CD4-positive, alpha-beta memory T cell (primary cell): ENCODE data around the gene CD1C. TPM values are rescaled to one million over a fixed set of nuclear protein-coding genes. Genes with fewer than 3 reads are reported as not detected.
"Not testable (repeated sequence)": the region's sequence is repeated elsewhere in the genome, so short reads cannot be mapped to it uniquely, and the experiment has no call there.

ENCODE experiments used
- CTCF ChIA-PET: fragments of 350-600 bp; sonication (Branson Sonifier 250); formaldehyde crosslinking; loops from one replicate; lab custom pipeline; 2021; ENCODE audit warnings: inconsistent platforms; ENCODE audit not compliant: partially characterized antibody; lab: Charles Lee
- POLR2A ChIA-PET: fragments of 350-600 bp; sonication (Branson Sonifier 250); formaldehyde crosslinking; loops from one replicate; lab custom pipeline; 2021; ENCODE audit not compliant: partially characterized antibody; lab: Charles Lee
- DNase-seq, 5 donors: peaks; one replicate each; pipeline versions ENCODE4 v3.0.0 to v3.0.0-alpha.2; 2020 to 2022; ENCODE audit warnings: mixed read lengths in 1 of 5
- H3K27ac ChIP-seq: one replicate; pipeline ENCODE4 v1.7.0; 2013; ENCODE audit warnings: low read depth, low read length
- H3K27me3 ChIP-seq: 2 replicates; pipeline ENCODE4 v1.7.0; 2013; ENCODE audit warnings: mild to moderate bottlenecking, low read length, moderate library complexity; ENCODE audit not compliant: insufficient read depth
- H3K36me3 ChIP-seq: 2 replicates; pipeline ENCODE4 v1.7.0; 2013; ENCODE audit warnings: mild to moderate bottlenecking, low read length, moderate library complexity; ENCODE audit not compliant: insufficient read depth
- H3K4me1 ChIP-seq: 2 replicates; pipeline ENCODE4 v1.7.0; 2013; ENCODE audit warnings: mild to moderate bottlenecking, low read length, moderate library complexity; ENCODE audit not compliant: insufficient read depth
- H3K4me3 ChIP-seq, 2 donors: one replicate each; pipeline ENCODE4 v1.7.0; 2013; ENCODE audit warnings: low read length in 2 of 2, mild to moderate bottlenecking in 1 of 2
- H3K9me3 ChIP-seq, 2 donors: one replicate each; pipeline ENCODE4 v1.7.0; 2013; ENCODE audit warnings: low read length in 2 of 2, control low read depth in 1 of 2; ENCODE audit not compliant: control insufficient read depth in 1 of 2
- H3K27ac Mint-ChIP-seq, 7 donors: one replicate each; pipeline ENCODE4 v1.8.0; 2020 to 2021; ENCODE audit warnings: mixed read lengths in 7 of 7, mild to moderate bottlenecking in 6 of 7, inconsistent platforms in 3 of 7, moderate library complexity in 3 of 7
- H3K27me3 Mint-ChIP-seq, 2 donors: one replicate each; pipeline ENCODE4 v1.8.0; 2020 to 2021; ENCODE audit warnings: mixed read lengths in 2 of 2
- H3K36me3 Mint-ChIP-seq, 2 donors: one replicate each; pipeline ENCODE4 v1.8.0; 2020 to 2021; ENCODE audit warnings: mixed read lengths in 2 of 2, inconsistent platforms in 1 of 2, mild to moderate bottlenecking in 1 of 2
- H3K4me1 Mint-ChIP-seq, 4 donors: one replicate each; pipeline ENCODE4 v1.8.0; 2020 to 2021; ENCODE audit warnings: mixed read lengths in 4 of 4, mild to moderate bottlenecking in 1 of 4
- H3K4me3 Mint-ChIP-seq, 8 donors: one replicate each; pipeline ENCODE4 v1.8.0; 2020 to 2021; ENCODE audit warnings: mixed read lengths in 8 of 8, mild to moderate bottlenecking in 7 of 8, moderate library complexity in 6 of 8, inconsistent platforms in 3 of 8
- H3K9me3 Mint-ChIP-seq, 8 donors: one replicate each; pipeline ENCODE4 v1.8.0; 2020 to 2021; ENCODE audit warnings: mixed read lengths in 8 of 8, mild to moderate bottlenecking in 5 of 8, inconsistent platforms in 3 of 8, moderate library complexity in 1 of 8
- intact Hi-C: fragments of 100-400 bp; cut with micrococcal nuclease; formaldehyde crosslinking; loops from one replicate; pipeline ENCODE4 v1.15.1; 2023
- polyA plus RNA-seq, 2 donors: library from polyadenylated mRNA; unstranded; fragments of 300-500 nt; fragmentation: Illumina TruSeq; gene quantifications; one replicate each; pipeline ENCODE4 v1.2.3, GENCODE V29; 2021
- total RNA-seq, 2 experiments: library from RNA; stranded (reverse); gene quantifications; one replicate each; pipeline ENCODE4 v1.2.3, GENCODE V29; 2021

CD1C gene
- total and polyA plus RNA-seq, 4 experiments from 2014 or later, result 1.0 TPM; not detected in 3

DNA sequence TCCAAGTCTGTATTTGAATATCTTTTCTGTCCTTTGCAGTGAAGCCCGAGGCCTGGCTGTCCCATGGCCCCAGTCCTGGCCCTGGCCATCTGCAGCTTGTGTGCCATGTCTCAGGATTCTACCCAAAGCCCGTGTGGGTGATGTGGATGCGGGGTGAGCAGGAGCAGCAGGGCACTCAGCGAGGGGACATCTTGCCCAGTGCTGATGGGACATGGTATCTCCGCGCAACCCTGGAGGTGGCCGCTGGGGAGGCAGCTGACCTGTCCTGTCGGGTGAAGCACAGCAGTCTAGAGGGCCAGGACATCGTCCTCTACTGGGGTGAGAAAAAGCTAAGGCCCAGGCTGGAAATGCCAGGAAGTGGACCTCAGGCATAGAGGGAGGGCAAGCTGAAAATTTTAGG is 33.0 kb upstream of the CD1C start:
- H3K4me3 Mint-ChIP-seq, H3K9me3 Mint-ChIP-seq, intact Hi-C loops, CTCF ChIA-PET, H3K4me1 Mint-ChIP-seq, POLR2A ChIA-PET, H3K9me3 ChIP-seq, DNase-seq, H3K36me3 Mint-ChIP-seq, H3K4me1 ChIP-seq, H3K36me3 ChIP-seq, H3K27me3 ChIP-seq, H3K4me3 ChIP-seq, H3K27ac ChIP-seq, H3K27ac Mint-ChIP-seq: not testable (repeated sequence)
- H3K27me3 Mint-ChIP-seq, result peaks cover 3 to 19% of the 10 kb centered on the region in 2 donors

GRCh38 chr1:158257888-158258287 is 31.8 kb upstream of the CD1C start:
- H3K4me1 Mint-ChIP-seq, result no peaks in the 10 kb centered on the region
- Histone ChIP-seq H3K9me3 (no peaks in the 10 kb centered on the region), H3K27ac (no peak overlapping the region), H3K4me1 (no peaks in the 10 kb centered on the region), H3K36me3 (no peaks in the 10 kb centered on the region), H3K4me3 (no peak overlapping the region), H3K27me3 (peaks cover 6% of the 10 kb centered on the region)
- no peaks in the 10 kb centered on the region for H3K9me3 Mint-ChIP-seq
- no peak for DNase-seq
- no peaks in the 10 kb centered on the region for H3K36me3 Mint-ChIP-seq
- ChIA-PET POLR2A (no interaction called here), CTCF (no interaction called here)
- no peak overlapping the region for H3K27ac Mint-ChIP-seq
- no peak overlapping the region for H3K4me3 Mint-ChIP-seq
- intact Hi-C loops, result no loop called here
- peaks cover 3 to 22% of the 10 kb centered on the region in 2 donors for H3K27me3 Mint-ChIP-seq

GRCh38 chr1:158259117-158259516 is 30.6 kb upstream of the CD1C start:
- ChIA-PET POLR2A (no interaction called here), CTCF (interaction anchor here (1.2 kb wide), 1 partner anchor 12 kb away, joined by 4 read pairs; no protein-coding TSS in a partner anchor)
- Mint-ChIP-seq H3K36me3 (no peaks in the 10 kb centered on the region), H3K27me3 (peaks cover 5 to 21% of the 10 kb centered on the region in 2 donors), H3K9me3 (no peaks in the 10 kb centered on the region), H3K27ac (no peak overlapping the region), H3K4me3 (no peak overlapping the region), H3K4me1 (no peaks in the 10 kb centered on the region)
- Histone ChIP-seq H3K36me3 (no peaks in the 10 kb centered on the region), H3K4me3 (no peak overlapping the region), H3K27me3 (peaks cover 6% of the 10 kb centered on the region), H3K9me3 (no peaks in the 10 kb centered on the region), H3K4me1 (no peaks in the 10 kb centered on the region), H3K27ac (no peak overlapping the region)
- DNase-seq, result no peak
- intact Hi-C loops, result no loop called here

DNA sequence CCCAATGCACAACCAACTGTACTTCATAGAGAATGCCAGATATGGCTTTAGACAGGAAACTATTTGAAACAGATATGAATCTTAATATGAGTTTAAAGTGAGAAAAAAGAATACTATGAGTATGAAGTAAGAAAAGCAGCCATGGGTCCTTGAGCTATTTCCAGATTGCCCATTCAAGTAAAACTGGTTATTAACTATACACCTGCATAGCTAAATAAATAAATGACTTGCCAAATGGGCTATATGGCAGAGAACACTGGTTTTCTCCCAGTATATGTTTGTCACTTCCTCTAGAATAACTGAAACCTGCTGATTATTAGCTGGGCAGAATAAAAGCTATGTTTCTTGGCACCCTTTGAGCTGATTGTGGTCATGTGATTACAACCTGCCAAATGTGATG is 17.0 kb upstream of the CD1C start:
- H3K27me3 ChIP-seq, result no peaks in the 10 kb centered on the region
- no peaks in the 10 kb centered on the region for H3K36me3 ChIP-seq
- Mint-ChIP-seq H3K27ac (no peak overlapping the region), H3K9me3 (peaks cover 0 to 4% (median 0%) of the 10 kb centered on the region in 8 donors), H3K36me3 (no peaks in the 10 kb centered on the region), H3K4me1 (peaks cover 0 to 3% (median 0%) of the 10 kb centered on the region in 4 donors), H3K27me3 (no peaks in the 10 kb centered on the region), H3K4me3 (no peak overlapping the region)
- intact Hi-C loops, result no loop called here
- DNase-seq, result no peak
- POLR2A ChIA-PET, result no interaction called here
- H3K27ac ChIP-seq, result no peak overlapping the region
- CTCF ChIA-PET, result no interaction called here
- no peaks in the 10 kb centered on the region for H3K4me1 ChIP-seq
- no peaks in the 10 kb centered on the region for H3K9me3 ChIP-seq
- no peak overlapping the region for H3K4me3 ChIP-seq

GRCh38 chr1:158274797-158275196 is 14.9 kb upstream of the CD1C start:
- ChIA-PET CTCF (no interaction called here), POLR2A (no interaction called here)
- DNase-seq, result no peak
- Mint-ChIP-seq H3K27me3 (no peaks in the 10 kb centered on the region), H3K9me3 (peaks cover 0 to 3% (median 0%) of the 10 kb centered on the region in 8 donors), H3K4me1 (peaks cover 0 to 3% (median 0%) of the 10 kb centered on the region in 4 donors), H3K36me3 (no peaks in the 10 kb centered on the region), H3K4me3 (no peak overlapping the region), H3K27ac (no peak overlapping the region)
- H3K4me1 ChIP-seq, result no peaks in the 10 kb centered on the region
- no peaks in the 10 kb centered on the region for H3K9me3 ChIP-seq
- intact Hi-C loops, result no loop called here
- no peak overlapping the region for H3K4me3 ChIP-seq
- no peak overlapping the region for H3K27ac ChIP-seq
- H3K36me3 ChIP-seq, result no peaks in the 10 kb centered on the region
- H3K27me3 ChIP-seq, result no peaks in the 10 kb centered on the region

- intact Hi-C loops, H3K36me3 Mint-ChIP-seq, H3K36me3 ChIP-seq, H3K4me1 ChIP-seq, H3K4me3 ChIP-seq, H3K9me3 ChIP-seq, DNase-seq, H3K4me1 Mint-ChIP-seq, H3K4me3 Mint-ChIP-seq, CTCF ChIA-PET, H3K27me3 ChIP-seq, POLR2A ChIA-PET, H3K27ac ChIP-seq, H3K27ac Mint-ChIP-seq: not testable (repeated sequence)
- peaks cover 0 to 23% (median 14%) of the 10 kb centered on the region in 8 donors for H3K9me3 Mint-ChIP-seq
- H3K27me3 Mint-ChIP-seq, result peaks cover 12 to 26% of the 10 kb centered on the region in 2 donors
Measured at GRCh38 chr1:158282421-158282820, 7.3 kb upstream of the CD1C start.

DNA sequence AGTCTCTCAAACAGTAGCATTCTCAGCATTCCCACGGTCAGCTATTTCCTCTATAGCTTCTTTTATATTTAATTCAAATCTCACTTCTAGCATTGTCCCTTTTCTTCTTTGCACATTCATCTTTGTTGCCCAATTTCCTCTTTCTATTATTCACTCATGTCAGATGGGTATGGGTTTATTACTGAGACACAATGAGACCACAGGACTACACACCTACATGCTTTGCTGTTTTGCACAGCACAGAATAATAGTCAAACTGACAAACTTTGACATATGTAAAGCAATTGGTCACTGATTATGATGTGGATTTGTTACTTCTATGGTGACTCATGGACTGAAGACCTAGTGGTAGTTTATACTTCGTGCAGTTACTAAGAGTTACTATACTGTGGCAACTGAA is 5.8 kb upstream of the CD1C start:
- CTCF ChIA-PET, result no interaction called here
- no peak overlapping the region for H3K27ac Mint-ChIP-seq
- H3K4me3 Mint-ChIP-seq, result no peak overlapping the region

More for the DNA sequence above, 5.8 kb upstream of the CD1C start:
- Histone ChIP-seq H3K9me3 (no peaks in the 10 kb centered on the region), H3K27me3 (no peaks in the 10 kb centered on the region), H3K4me3 (no peak overlapping the region), H3K36me3 (no peaks in the 10 kb centered on the region), H3K27ac (no peak overlapping the region), H3K4me1 (peaks cover 5% of the 10 kb centered on the region)
- POLR2A ChIA-PET, result no interaction called here
- Mint-ChIP-seq H3K9me3 (peaks cover 0 to 23% (median 13%) of the 10 kb centered on the region in 8 donors), H3K36me3 (no peaks in the 10 kb centered on the region), H3K4me1 (peaks cover 6 to 8% (median 7%) of the 10 kb centered on the region in 4 donors), H3K27me3 (peaks cover 12 to 29% of the 10 kb centered on the region in 2 donors)
- DNase-seq, result no peak
- intact Hi-C loops, result no loop called here
